HepG2 (cell line): Measurements from ENCODE around the gene KMT2D. TPM values are rescaled to one million over a fixed set of nuclear protein-coding genes. Genes with fewer than 3 reads are reported as not detected.
A peak's percentile ranks its signal among the peaks of the same experiment; 100 is the strongest.

ENCODE experiments used
- CTCF ChIP-seq: sonication (generic); formaldehyde crosslinking; IDR thresholded peaks from 2 replicates; pipeline ENCODE4 v1.5.0; 2020; ENCODE audit warnings: mild to moderate bottlenecking, missing genetic modification reagents, moderate library complexity
- HMG20B ChIP-seq: conservative IDR thresholded peaks from 2 replicates; pipeline ENCODE4 v1.6.1; 2016; ENCODE audit warnings: missing genetic modification reagents, missing compliant biosample characterization
- HNRNPL ChIP-seq: fragments of 200-400 bp; formaldehyde crosslinking; IDR thresholded peaks from 2 replicates; pipeline ENCODE4 v1.6.1; 2017; ENCODE audit warnings: mild to moderate bottlenecking, low read depth, low read length
- ISL2 ChIP-seq: sonication (generic); formaldehyde crosslinking; IDR thresholded peaks from 2 replicates; pipeline ENCODE4 v1.5.0; 2020; ENCODE audit warnings: missing genetic modification reagents
- MLLT10 ChIP-seq: sonication (generic); formaldehyde crosslinking; IDR thresholded peaks from 2 replicates; pipeline ENCODE4 v1.4.0; 2020; ENCODE audit warnings: missing genetic modification reagents
- PRDM10 ChIP-seq: sonication (generic); formaldehyde crosslinking; IDR thresholded peaks from 2 replicates; pipeline ENCODE4 v1.4.0; 2020; ENCODE audit warnings: low read depth, missing genetic modification reagents
- STAG1 ChIP-seq: sonication (generic); formaldehyde crosslinking; IDR thresholded peaks from 2 replicates; pipeline ENCODE4 v1.4.0; 2020; ENCODE audit warnings: missing genetic modification reagents
- ZFP36L2 ChIP-seq: sonication (generic); formaldehyde crosslinking; IDR thresholded peaks from 2 replicates; pipeline ENCODE4 v1.4.0; 2020; ENCODE audit warnings: missing genetic modification reagents
- ZNF232 ChIP-seq: sonication (generic); formaldehyde crosslinking; IDR thresholded peaks from 2 replicates; pipeline ENCODE4 v1.4.0; 2020; ENCODE audit warnings: missing genetic modification reagents, borderline replicate concordance
- ZNF687 ChIP-seq: sonication (generic); formaldehyde crosslinking; IDR thresholded peaks from 2 replicates; pipeline ENCODE4 v1.5.1; 2020; ENCODE audit warnings: mild to moderate bottlenecking, missing genetic modification reagents, moderate library complexity
- ZNF770 ChIP-seq: sonication (generic); formaldehyde crosslinking; IDR thresholded peaks from 2 replicates; pipeline ENCODE4 v1.5.0; 2020; ENCODE audit warnings: mild to moderate bottlenecking, missing genetic modification reagents
- polyA plus RNA-seq, 8 experiments: library from polyadenylated mRNA; depleted of rRNA in 3 of 8; stranded (reverse) in 7 of 8; unstranded in 1 of 8; fragments of >200 nt; fragmentation: Illumina TruSeq in 4 of 8; extraction: Trizol in 4 of 8; gene quantifications; 2 replicates each; pipeline versions ENCODE4 v1.2.1 to v1.2.3, GENCODE V29; 2011 to 2016; ENCODE audit warnings: low read depth in 4 of 8, missing spikeins in 1 of 8, mixed read lengths in 1 of 8; ENCODE audit not compliant: insufficient read depth in 1 of 8
- total RNA-seq, 5 experiments: library from RNA; depleted of rRNA; stranded (reverse); fragments of >200 nt; fragmentation: Illumina TruSeq; extraction: Trizol; gene quantifications; 2 replicates each; pipeline ENCODE4 v1.2.3, GENCODE V29; 2016; ENCODE audit warnings: low read depth in 1 of 5

The KMT2D gene
- total and polyA plus RNA-seq, 2 of the 13 experiments (the other 11 are each of a cell fraction or from before 2014, with no cell fraction given): 8.1 to 10.4 TPM

- TF ChIP-seq ZNF770 (CRISPR knock-in tag) (no peak), PRDM10 (CRISPR knock-in tag) (peak; percentile 88), MLLT10 (CRISPR knock-in tag) (no peak), HMG20B (CRISPR knock-in tag) (0 out of 2 replicates have a peak, but pooled peaks have one; percentile 29), ISL2 (CRISPR knock-in tag) (0 out of 2 replicates have a peak, but pooled peaks have one; percentile 29), ZNF687 (CRISPR knock-in tag) (peak; percentile 56), ZNF232 (peak; percentile 30; the same call in 1 of the 2 replicates), ZFP36L2 (no peak), HNRNPL (peak; percentile 51; the same call in 1 of the 2 replicates), CTCF (CRISPR knock-in tag) (peak; percentile 78), STAG1 (CRISPR knock-in tag) (peak; percentile 54)
Observed at GRCh38 chr12:49092086-49092815, 31.7 kb upstream of the KMT2D start (continued).
